ENCODE results near the gene SLC25A21. TPM values are rescaled to one million over a fixed set of nuclear protein-coding genes. Genes with fewer than 3 reads are reported as not detected.

Gene SLC25A21
- total and polyA plus RNA-seq, 10 of the 15 experiments (the other 5 are each of a cell fraction or from before 2014, with no cell fraction given), result 0.06 to 0.72 (median 0.17) TPM; not detected in 3

DNA sequence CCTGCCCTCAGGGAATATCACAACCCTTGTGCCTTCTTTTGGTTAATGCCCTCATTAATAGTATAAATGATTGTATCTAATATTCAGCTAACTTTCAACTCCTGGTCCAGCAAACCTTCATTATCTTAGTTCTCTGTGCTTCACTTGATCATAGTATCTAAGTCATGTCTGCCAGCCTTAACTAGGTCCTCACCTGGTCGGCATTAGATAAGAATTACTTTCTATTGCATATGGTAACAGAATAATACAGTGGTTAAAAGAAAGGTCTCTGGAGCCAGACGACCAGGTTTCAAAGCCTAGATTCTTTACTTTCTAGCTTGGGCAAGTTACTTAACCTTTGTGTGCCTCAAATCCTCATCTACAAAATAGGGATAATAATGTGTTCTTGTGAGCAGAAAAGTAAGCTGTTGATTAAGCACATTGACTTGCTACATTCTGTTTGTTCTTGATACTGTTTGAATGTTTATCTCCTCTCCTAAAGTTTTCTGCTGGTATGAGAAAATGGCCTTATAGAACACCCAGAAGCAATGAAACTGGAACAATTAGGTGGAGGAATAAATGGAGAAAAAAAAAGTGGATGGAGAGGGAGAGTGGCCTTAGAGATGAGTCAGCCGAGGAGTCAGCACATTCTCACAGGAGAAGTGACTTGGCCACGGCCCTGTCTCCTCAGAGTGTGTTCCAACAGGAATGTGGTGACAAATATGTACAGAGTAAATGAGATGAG is 176.1 kb downstream of the SLC25A21 start:
- intact Hi-C loops (cut with micrococcal nuclease; ENCODE audit: unreplicated experiment) (no loop called here), in situ Hi-C loops (cut with MboI) (no loop called here)
- H2AFZ ChIP-seq (ENCODE audit: control insufficient read depth, low read depth, low read length), result no peak overlapping the region
- H3K27me3 ChIP-seq (replicated peaks in 1 of 2; ENCODE audit: control insufficient read depth in 2 of 2, insufficient read depth in 2 of 2, low read length in 1 of 2), result no peaks in the 10 kb centered on the region
- H3K79me2 ChIP-seq (ENCODE audit: control insufficient read depth, insufficient read depth, low read length), result no peaks in the 10 kb centered on the region
- no peak for TF ChIP-seq SMAD1 (IDR thresholded peaks at IDR 0.05; ENCODE audit: low read depth, partially characterized antibody)
- H3K4me1 ChIP-seq (ENCODE audit: control insufficient read depth, insufficient read depth, low read length), result no peaks in the 10 kb centered on the region
- no peak overlapping the region for H3K4me3 ChIP-seq
- H4K20me1 ChIP-seq (ENCODE audit: control insufficient read depth, insufficient read depth), result no peaks in the 10 kb centered on the region
- no peak overlapping the region for H3K4me2 ChIP-seq (ENCODE audit: control insufficient read depth, insufficient read depth)
- no peak for ATAC-seq
- H3K36me3 ChIP-seq (ENCODE audit: control insufficient read depth in 2 of 2, insufficient read depth in 2 of 2, low read length in 1 of 2), result no peaks in the 10 kb centered on the region
- FAIRE-seq, result no peak
- CTCF ChIA-PET, result no interaction called here
- no TSS peak for BruUV-seq (replicated peaks)
- RAD21 ChIA-PET (ENCODE audit: unreplicated experiment), result no interaction called here
- WGBS (ENCODE audit: insufficient coverage, insufficient replicate concordance, low lambda C conversion rate, missing lambda C conversion rate), result 0% methylated on average over 4 of the region's 4 CpGs
- H3K9me3 ChIP-seq (replicated peaks; ENCODE audit: control insufficient read depth, insufficient read depth, low read length), result no peaks in the 10 kb centered on the region
- DNase-seq (ENCODE audit: low read depth, low spot score), result no peak
- H3K27ac ChIP-seq (ENCODE audit: control insufficient read depth, insufficient read depth), result no peak overlapping the region
- SMC1A ChIA-PET (ENCODE audit: uncharacterized antibody, unreplicated experiment), result no interaction called here
- POLR2A ChIA-PET, result interaction anchor here (0.5 kb wide), 1 partner anchor 643 kb away, joined by 8 read pairs; no protein-coding TSS in a partner anchor
- no peak overlapping the region for H3K9ac ChIP-seq (ENCODE audit: control insufficient read depth, insufficient read depth, low read length)

DNA sequence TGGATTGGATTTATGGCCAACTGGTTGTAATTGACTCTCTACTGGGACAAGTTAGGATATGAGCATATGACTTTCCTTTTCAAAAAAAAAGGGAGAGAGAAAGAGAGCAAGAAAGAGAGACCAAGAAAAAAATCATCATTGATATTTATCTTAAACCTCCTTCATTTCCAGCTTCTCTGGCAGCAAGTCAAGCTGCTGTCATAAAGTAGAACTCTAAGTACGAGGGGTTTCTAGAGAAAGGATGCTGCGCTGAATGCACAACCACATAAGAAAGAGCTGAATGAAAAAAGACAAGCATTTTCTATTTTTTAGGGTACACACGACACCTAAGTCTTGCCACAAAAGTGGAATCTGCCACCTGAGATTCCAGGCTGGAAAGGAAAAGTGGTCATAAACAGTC is 182.6 kb downstream of the SLC25A21 start:
- Histone ChIP-seq H3K4me3 (no peak overlapping the region), H3K9me3 (replicated peaks; ENCODE audit: control insufficient read depth, insufficient read depth, low read length) (no peaks in the 10 kb centered on the region), H2AFZ (ENCODE audit: control insufficient read depth, low read depth, low read length) (no peak overlapping the region), H3K79me2 (ENCODE audit: control insufficient read depth, insufficient read depth, low read length) (no peaks in the 10 kb centered on the region), H3K36me3 (ENCODE audit: control insufficient read depth in 2 of 2, insufficient read depth in 2 of 2, low read length in 1 of 2) (no peaks in the 10 kb centered on the region), H3K4me2 (ENCODE audit: control insufficient read depth, insufficient read depth) (no peak overlapping the region), H4K20me1 (ENCODE audit: control insufficient read depth, insufficient read depth) (no peaks in the 10 kb centered on the region), H3K9ac (ENCODE audit: control insufficient read depth, insufficient read depth, low read length) (no peak overlapping the region), H3K4me1 (ENCODE audit: control insufficient read depth, insufficient read depth, low read length) (no peaks in the 10 kb centered on the region), H3K27ac (ENCODE audit: control insufficient read depth, insufficient read depth) (no peak overlapping the region), H3K27me3 (replicated peaks in 1 of 2; ENCODE audit: control insufficient read depth in 2 of 2, insufficient read depth in 2 of 2, low read length in 1 of 2) (no peaks in the 10 kb centered on the region)
- DNase-seq (ENCODE audit: low read depth, low spot score) (no peak), FAIRE-seq (no peak), ATAC-seq (no peak)
- ChIA-PET SMC1A (ENCODE audit: uncharacterized antibody, unreplicated experiment) (no interaction called here), POLR2A (no interaction called here), RAD21 (ENCODE audit: unreplicated experiment) (no interaction called here), CTCF (no interaction called here)
- BruUV-seq (replicated peaks), result no TSS peak
- WGBS (ENCODE audit: insufficient coverage, insufficient replicate concordance, low lambda C conversion rate, missing lambda C conversion rate), result 31% methylated on average over 3 of the region's 3 CpGs
- in situ Hi-C loops (cut with MboI) (no loop called here), intact Hi-C loops (cut with micrococcal nuclease; ENCODE audit: unreplicated experiment) (no loop called here)
- TF ChIP-seq, protein P1, sequence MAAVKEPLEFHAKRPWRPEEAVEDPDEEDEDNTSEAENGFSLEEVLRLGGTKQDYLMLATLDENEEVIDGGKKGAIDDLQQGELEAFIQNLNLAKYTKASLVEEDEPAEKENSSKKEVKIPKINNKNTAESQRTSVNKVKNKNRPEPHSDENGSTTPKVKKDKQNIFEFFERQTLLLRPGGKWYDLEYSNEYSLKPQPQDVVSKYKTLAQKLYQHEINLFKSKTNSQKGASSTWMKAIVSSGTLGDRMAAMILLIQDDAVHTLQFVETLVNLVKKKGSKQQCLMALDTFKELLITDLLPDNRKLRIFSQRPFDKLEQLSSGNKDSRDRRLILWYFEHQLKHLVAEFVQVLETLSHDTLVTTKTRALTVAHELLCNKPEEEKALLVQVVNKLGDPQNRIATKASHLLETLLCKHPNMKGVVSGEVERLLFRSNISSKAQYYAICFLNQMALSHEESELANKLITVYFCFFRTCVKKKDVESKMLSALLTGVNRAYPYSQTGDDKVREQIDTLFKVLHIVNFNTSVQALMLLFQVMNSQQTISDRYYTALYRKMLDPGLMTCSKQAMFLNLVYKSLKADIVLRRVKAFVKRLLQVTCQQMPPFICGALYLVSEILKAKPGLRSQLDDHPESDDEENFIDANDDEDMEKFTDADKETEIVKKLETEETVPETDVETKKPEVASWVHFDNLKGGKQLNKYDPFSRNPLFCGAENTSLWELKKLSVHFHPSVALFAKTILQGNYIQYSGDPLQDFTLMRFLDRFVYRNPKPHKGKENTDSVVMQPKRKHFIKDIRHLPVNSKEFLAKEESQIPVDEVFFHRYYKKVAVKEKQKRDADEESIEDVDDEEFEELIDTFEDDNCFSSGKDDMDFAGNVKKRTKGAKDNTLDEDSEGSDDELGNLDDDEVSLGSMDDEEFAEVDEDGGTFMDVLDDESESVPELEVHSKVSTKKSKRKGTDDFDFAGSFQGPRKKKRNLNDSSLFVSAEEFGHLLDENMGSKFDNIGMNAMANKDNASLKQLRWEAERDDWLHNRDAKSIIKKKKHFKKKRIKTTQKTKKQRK (IDR thresholded peaks at IDR 0.05; ENCODE audit: low read depth, low read length), result no peak
- no peak for TF ChIP-seq ZNF217 (IDR thresholded peaks at IDR 0.05)
- TF ChIP-seq, protein P2, sequence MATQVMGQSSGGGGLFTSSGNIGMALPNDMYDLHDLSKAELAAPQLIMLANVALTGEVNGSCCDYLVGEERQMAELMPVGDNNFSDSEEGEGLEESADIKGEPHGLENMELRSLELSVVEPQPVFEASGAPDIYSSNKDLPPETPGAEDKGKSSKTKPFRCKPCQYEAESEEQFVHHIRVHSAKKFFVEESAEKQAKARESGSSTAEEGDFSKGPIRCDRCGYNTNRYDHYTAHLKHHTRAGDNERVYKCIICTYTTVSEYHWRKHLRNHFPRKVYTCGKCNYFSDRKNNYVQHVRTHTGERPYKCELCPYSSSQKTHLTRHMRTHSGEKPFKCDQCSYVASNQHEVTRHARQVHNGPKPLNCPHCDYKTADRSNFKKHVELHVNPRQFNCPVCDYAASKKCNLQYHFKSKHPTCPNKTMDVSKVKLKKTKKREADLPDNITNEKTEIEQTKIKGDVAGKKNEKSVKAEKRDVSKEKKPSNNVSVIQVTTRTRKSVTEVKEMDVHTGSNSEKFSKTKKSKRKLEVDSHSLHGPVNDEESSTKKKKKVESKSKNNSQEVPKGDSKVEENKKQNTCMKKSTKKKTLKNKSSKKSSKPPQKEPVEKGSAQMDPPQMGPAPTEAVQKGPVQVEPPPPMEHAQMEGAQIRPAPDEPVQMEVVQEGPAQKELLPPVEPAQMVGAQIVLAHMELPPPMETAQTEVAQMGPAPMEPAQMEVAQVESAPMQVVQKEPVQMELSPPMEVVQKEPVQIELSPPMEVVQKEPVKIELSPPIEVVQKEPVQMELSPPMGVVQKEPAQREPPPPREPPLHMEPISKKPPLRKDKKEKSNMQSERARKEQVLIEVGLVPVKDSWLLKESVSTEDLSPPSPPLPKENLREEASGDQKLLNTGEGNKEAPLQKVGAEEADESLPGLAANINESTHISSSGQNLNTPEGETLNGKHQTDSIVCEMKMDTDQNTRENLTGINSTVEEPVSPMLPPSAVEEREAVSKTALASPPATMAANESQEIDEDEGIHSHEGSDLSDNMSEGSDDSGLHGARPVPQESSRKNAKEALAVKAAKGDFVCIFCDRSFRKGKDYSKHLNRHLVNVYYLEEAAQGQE (IDR thresholded peaks at IDR 0.05; ENCODE audit: low read depth, low read length), result no peak
- no peak for TF ChIP-seq ESRRA (IDR thresholded peaks at IDR 0.05; ENCODE audit: low read length)
- TF ChIP-seq YY1 (IDR thresholded peaks at IDR 0.05; ENCODE audit: low read depth, low read length), result no peak
- TF ChIP-seq, protein P3, sequence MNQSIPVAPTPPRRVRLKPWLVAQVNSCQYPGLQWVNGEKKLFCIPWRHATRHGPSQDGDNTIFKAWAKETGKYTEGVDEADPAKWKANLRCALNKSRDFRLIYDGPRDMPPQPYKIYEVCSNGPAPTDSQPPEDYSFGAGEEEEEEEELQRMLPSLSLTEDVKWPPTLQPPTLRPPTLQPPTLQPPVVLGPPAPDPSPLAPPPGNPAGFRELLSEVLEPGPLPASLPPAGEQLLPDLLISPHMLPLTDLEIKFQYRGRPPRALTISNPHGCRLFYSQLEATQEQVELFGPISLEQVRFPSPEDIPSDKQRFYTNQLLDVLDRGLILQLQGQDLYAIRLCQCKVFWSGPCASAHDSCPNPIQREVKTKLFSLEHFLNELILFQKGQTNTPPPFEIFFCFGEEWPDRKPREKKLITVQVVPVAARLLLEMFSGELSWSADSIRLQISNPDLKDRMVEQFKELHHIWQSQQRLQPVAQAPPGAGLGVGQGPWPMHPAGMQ (IDR thresholded peaks at IDR 0.05; ENCODE audit: borderline replicate concordance), result no peak
- TF ChIP-seq TAF1 (IDR thresholded peaks at IDR 0.05; ENCODE audit: borderline replicate concordance, low read depth, low read length), result no peak
- TF ChIP-seq RAD51 (IDR thresholded peaks at IDR 0.05), result no peak

Measured in GM12878 (cell line).